Erythroblast (primary cell): Measurements from ENCODE around the gene SYMPK.
A peak's percentile ranks its signal among the peaks of the same experiment; 100 is the strongest.

Source experiments
- DNase-seq, 2 experiments: peaks; one replicate each; lab custom pipeline; 2025; lab: John Stamatoyannopoulos, UW
- GATA1 ChIP-seq: IDR thresholded peaks from 2 replicates; pipeline ENCODE4 v1.6.1; 2011; ENCODE audit warnings: low read depth, mild to moderate bottlenecking, control low read depth, low read length, moderate library complexity
- POLR2A ChIP-seq: IDR thresholded peaks from 2 replicates; pipeline ENCODE4 v1.6.1; 2011; ENCODE audit warnings: mild to moderate bottlenecking, low read length

The SYMPK gene

DNA sequence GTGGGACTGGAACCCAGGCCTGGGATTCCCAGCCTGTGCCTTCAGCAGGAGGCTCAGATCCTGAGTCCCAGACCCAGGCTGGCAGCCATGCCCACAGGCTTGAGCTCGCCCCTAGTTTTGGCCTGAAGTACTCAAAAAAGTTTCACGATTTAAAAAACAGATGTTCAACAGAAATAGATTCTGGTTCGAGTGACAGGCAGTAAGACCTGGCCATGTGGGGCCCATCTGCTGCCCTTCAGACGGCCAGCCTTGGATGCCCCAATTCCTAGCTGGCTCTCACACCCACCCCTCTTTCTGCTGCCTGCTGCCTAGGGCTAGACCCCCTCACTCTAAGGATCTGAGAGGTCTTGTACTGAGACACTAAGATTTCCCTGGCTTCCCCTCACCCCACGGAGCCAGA is 77.8 kb downstream of the SYMPK start:
- TF ChIP-seq POLR2A (no peak), GATA1 (no peak)
- no peak for DNase-seq

- TF ChIP-seq POLR2A (no peak), GATA1 (no peak)
- DNase-seq, result no peak
Observed at GRCh38 chr19:45784096-45784495, 78.9 kb downstream of the SYMPK start.

GRCh38 chr19:45782820-45783785 is 79.8 kb downstream of the SYMPK start:
- no peak for DNase-seq

GRCh38 chr19:45782162-45782691 is 80.7 kb downstream of the SYMPK start, which contains the start of gene DMPK:
Gene DMPK (minus strand): TSS chr19:45782490. CDS start chr19:45782352, 138 bp downstream.
- DNase-seq, result peak in 1 of 2 experiments; percentile 27
- no peak for TF ChIP-seq POLR2A
- TF ChIP-seq GATA1, result no peak

More at GRCh38 chr19:45782820-45783785, 79.8 kb downstream of the SYMPK start:
- no peak for TF ChIP-seq GATA1
- TF ChIP-seq POLR2A, result peak; percentile 25

GRCh38 chr19:45781214-45782161 is 81.5 kb downstream of the SYMPK start:
- DNase-seq, result peak in 1 of 2 experiments; percentile 37
- TF ChIP-seq GATA1 (no peak), POLR2A (no peak)

- no peak for DNase-seq
- no peak for TF ChIP-seq GATA1
- TF ChIP-seq POLR2A, result no peak
Observed at GRCh38 chr19:45780448-45781213, 82.3 kb downstream of the SYMPK start.

- no peak for DNase-seq
- TF ChIP-seq POLR2A, result no peak
- TF ChIP-seq GATA1, result no peak
Observed at GRCh38 chr19:45780146-45780447, 82.8 kb downstream of the SYMPK start.

DNA sequence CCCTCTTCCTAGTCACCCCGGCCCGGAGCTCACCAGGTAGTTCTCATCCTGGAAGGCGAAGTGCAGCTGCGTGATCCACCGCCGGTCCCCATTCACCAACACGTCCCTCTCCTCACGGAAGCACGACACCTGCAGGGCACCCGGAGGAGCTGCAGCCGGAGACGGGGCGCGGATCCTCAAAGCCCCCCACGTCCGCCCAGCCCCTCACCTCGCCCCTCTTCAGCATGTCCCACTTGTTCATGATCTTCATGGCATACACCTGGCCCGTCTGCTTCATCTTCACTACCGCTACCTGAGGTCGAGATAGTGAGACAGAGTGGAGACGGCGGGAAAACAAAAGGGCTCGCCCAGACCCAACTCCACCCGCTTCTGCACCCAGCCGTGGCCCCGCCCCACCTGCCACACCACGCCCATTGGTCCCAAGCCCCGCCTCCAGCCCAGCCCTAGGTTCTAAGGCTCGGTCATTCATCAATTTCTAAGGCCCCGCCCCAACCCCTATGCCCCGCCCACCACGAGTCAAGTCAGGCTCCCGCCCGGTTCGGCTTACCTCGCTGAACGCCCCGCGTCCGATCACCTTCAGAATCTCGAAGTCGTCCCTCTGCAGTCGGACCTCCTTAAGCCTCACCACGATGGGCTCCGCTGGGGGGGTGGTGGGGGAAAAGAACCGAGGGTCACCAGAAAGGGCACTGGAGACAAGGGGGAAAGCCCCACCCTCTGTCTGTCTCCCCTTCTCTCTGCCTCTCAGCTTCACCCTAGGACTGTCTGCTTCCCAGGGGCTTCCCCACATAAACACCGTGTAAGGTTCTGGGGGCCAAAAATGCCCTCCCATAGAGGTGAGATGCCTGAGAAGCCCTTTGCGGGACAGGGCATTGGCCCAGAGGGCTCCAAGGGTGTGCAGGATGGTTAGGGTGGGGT is 83.5 kb downstream of the SYMPK start:
- DNase-seq, result peak; percentile 93 to 96
- TF ChIP-seq GATA1, result no peak
- TF ChIP-seq POLR2A, result peak; percentile 24

GRCh38 chr19:45778010-45778661 is 84.8 kb downstream of the SYMPK start:
- TF ChIP-seq POLR2A, result no peak
- TF ChIP-seq GATA1, result no peak
- no peak for DNase-seq

- no peak for TF ChIP-seq GATA1
- TF ChIP-seq POLR2A, result no peak
- DNase-seq, result no peak
Observed at GRCh38 chr19:45777395-45777961, 85.5 kb downstream of the SYMPK start.

DNA sequence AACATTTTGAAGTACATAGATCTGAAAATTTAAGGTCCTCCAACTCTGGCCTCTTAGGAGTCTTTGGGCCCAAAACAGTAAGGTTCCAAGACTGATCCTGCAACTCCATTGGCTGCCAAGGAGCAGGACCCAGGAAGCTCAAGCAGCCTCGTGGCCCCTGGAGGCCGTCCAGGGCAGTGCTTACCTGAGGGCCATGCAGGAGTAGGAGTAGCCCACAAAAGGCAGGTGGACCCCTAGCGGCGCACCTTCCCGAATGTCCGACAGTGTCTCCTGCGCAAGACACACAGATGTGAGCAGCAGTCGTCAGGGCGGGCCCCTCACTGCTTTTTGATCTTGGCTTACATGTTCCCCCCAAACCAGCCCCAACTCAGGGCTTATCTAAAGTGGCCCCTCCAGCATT is 88.2 kb downstream of the SYMPK start:
- DNase-seq, result no peak
- TF ChIP-seq GATA1, result no peak
- TF ChIP-seq POLR2A, result no peak

DNA sequence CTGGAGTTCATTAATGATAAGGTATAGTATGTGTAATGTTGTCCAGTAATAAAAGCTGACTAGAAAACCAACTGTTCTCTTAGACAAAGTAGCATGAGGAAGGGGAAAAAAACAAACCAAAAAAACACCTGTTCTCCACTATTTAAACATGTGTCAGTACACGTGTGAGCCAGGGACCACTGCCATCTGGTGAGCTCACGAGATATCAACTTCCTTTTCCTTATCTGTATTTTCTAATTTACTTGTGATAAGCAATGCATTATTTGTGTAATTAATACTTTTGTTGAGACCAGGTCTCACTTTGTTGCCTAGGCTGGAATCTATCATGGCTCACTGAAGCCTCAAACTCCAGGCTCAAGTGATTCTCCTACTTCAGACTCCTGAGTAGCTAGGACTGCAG is 89.6 kb downstream of the SYMPK start:
- TF ChIP-seq GATA1 (no peak), POLR2A (no peak)
- DNase-seq, result no peak
